LNCAP (cell line): Measurements from ENCODE around the gene GPR68.

Experiments
- CTCF ChIP-seq: fragments of 450-650 bp; IDR thresholded peaks from 2 replicates; pipeline ENCODE4 v1.5.1; 2017; ENCODE audit warnings: mild to moderate bottlenecking

GPR68 gene

GRCh38 chr14:91187271-91187670 is 57.2 kb downstream of the GPR68 start:
- no peak for TF ChIP-seq CTCF

GRCh38 chr14:91186515-91187066 is 57.9 kb downstream of the GPR68 start:
- TF ChIP-seq CTCF, result no peak

- TF ChIP-seq CTCF, result no peak
These were observed 58.8 kb downstream of the GPR68 start for GRCh38 chr14:91185721-91186120.

GRCh38 chr14:91184559-91184958 is 59.9 kb downstream of the GPR68 start:
- no peak for TF ChIP-seq CTCF
